Activated CD4-positive, alpha-beta T cell treated with anti-CD3 and anti-CD28 coated beads, Interleukin-2, amount 10 ng/mL, durations not matched to agents 7 days and 5 days (primary cell): Measurements from ENCODE around the gene KIAA1958. TPM values are rescaled to one million over a fixed set of nuclear protein-coding genes. Genes with fewer than 3 reads are reported as not detected.
"Not testable (repeated sequence)": the region's sequence is repeated elsewhere in the genome, so short reads cannot be mapped to it uniquely, and the experiment has no call there.

ENCODE experiments used
- CTCF ChIA-PET: fragments of 350-600 bp; sonication (Branson Sonifier 250); formaldehyde crosslinking; loops from one replicate; lab custom pipeline; 2021; ENCODE audit warnings: antibody characterized with exemption; lab: Charles Lee
- POLR2A ChIA-PET: fragments of 350-600 bp; sonication (Branson Sonifier 250); formaldehyde crosslinking; loops from one replicate; lab custom pipeline; 2021; ENCODE audit warnings: antibody characterized with exemption; lab: Charles Lee
- DNase-seq: peaks from one replicate; pipeline ENCODE4 v3.0.0-alpha.2; 2020
- H3K27ac Mint-ChIP-seq: one replicate; pipeline ENCODE4 v1.8.0; 2021; ENCODE audit warnings: mild to moderate bottlenecking, moderate library complexity, mixed read lengths
- H3K27me3 Mint-ChIP-seq: one replicate; pipeline ENCODE4 v1.8.0; 2021; ENCODE audit warnings: mixed read lengths
- H3K36me3 Mint-ChIP-seq: one replicate; pipeline ENCODE4 v1.8.0; 2021; ENCODE audit warnings: low read depth, mixed read lengths
- H3K4me1 Mint-ChIP-seq: one replicate; pipeline ENCODE4 v1.8.0; 2021; ENCODE audit warnings: mixed read lengths
- H3K4me3 Mint-ChIP-seq: one replicate; pipeline ENCODE4 v1.8.0; 2021; ENCODE audit warnings: mild to moderate bottlenecking, moderate library complexity, mixed read lengths
- H3K9me3 Mint-ChIP-seq: one replicate; pipeline ENCODE4 v1.8.0; 2021; ENCODE audit warnings: mixed read lengths
- total RNA-seq, 2 experiments: library from RNA; stranded (reverse); gene quantifications; one replicate each; pipeline ENCODE4 v1.2.3, GENCODE V29; 2021

The KIAA1958 gene
- total RNA-seq, 2 experiments from 2014 or later, result 6.5 to 6.8 TPM

DNA sequence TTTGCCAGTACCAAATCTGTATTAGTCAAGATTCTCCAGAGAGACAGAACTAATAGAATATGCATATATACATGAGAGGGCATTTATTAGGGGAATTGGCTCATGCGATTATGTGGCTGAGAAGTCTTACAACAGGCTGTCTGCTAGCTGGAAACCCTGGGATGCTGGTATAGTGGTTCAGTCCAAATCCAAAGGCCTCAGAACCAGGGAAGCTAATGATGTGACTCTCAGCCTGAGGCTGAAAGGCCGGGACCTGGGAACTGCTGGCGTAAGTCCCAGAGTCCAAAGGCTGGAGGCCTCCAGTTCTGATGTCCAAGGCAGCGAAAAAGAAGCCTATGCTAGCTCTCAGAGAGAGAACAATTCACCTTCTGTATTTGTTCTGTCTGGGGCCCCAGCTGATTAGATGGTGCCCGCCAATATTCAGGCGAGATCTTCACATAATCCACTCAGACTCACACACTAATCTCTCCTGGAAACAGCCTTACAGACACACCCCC lies 84.1 kb downstream of the KIAA1958 start:
- Mint-ChIP-seq H3K36me3 (no peaks in the 10 kb centered on the region), H3K27me3 (no peaks in the 10 kb centered on the region)

GRCh38 chr9:112571624-112572355 lies 85.2 kb downstream of the KIAA1958 start:
- no peak overlapping the region for H3K27ac Mint-ChIP-seq
- no peaks in the 10 kb centered on the region for H3K27me3 Mint-ChIP-seq
- no peak overlapping the region for H3K4me3 Mint-ChIP-seq
- POLR2A ChIA-PET, result no interaction called here
- no peaks in the 10 kb centered on the region for H3K36me3 Mint-ChIP-seq
- no peak for DNase-seq
- no peaks in the 10 kb centered on the region for H3K9me3 Mint-ChIP-seq
- CTCF ChIA-PET, result no interaction called here
- no peaks in the 10 kb centered on the region for H3K4me1 Mint-ChIP-seq

More for the DNA sequence above, 84.1 kb downstream of the KIAA1958 start:
- H3K27ac Mint-ChIP-seq, result no peak overlapping the region
- no peak for DNase-seq
- POLR2A ChIA-PET, result no interaction called here
- H3K4me1 Mint-ChIP-seq, result no peaks in the 10 kb centered on the region
- CTCF ChIA-PET, result no interaction called here
- H3K4me3 Mint-ChIP-seq, result no peak overlapping the region
- H3K9me3 Mint-ChIP-seq, result no peaks in the 10 kb centered on the region

DNA sequence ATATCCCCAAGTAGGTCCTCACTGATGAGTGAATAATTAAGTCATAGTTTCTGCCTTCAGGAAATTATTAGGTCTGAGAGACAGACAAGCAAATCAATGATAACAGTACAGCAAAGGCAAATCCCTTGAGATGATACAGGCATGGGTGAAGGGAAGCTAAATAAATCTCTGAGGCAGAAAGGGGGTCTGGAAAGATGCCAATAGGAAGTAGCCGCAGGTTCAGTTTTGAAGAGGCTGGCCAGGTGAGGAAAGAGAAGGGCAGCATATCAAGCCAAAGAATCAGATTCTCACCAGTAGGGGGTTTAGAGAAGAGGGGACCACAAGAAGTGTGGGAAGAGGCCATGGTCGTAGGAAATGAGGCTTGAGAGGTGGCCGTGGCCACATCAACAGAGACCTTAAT lies 85.8 kb downstream of the KIAA1958 start:
- no peaks in the 10 kb centered on the region for H3K36me3 Mint-ChIP-seq
- no peak for DNase-seq
- no peak overlapping the region for H3K27ac Mint-ChIP-seq
- H3K27me3 Mint-ChIP-seq, result no peaks in the 10 kb centered on the region
- POLR2A ChIA-PET, result no interaction called here
- H3K4me3 Mint-ChIP-seq, result no peak overlapping the region
- CTCF ChIA-PET, result no interaction called here
- H3K9me3 Mint-ChIP-seq, result no peaks in the 10 kb centered on the region
- H3K4me1 Mint-ChIP-seq, result no peaks in the 10 kb centered on the region

GRCh38 chr9:112574008-112574407 lies 87.4 kb downstream of the KIAA1958 start:
- no peaks in the 10 kb centered on the region for H3K9me3 Mint-ChIP-seq
- ChIA-PET POLR2A (no interaction called here), CTCF (no interaction called here)
- no peaks in the 10 kb centered on the region for H3K27me3 Mint-ChIP-seq
- H3K4me1 Mint-ChIP-seq, result no peaks in the 10 kb centered on the region
- no peaks in the 10 kb centered on the region for H3K36me3 Mint-ChIP-seq
- H3K4me3 Mint-ChIP-seq, result no peak overlapping the region
- no peak for DNase-seq
- no peak overlapping the region for H3K27ac Mint-ChIP-seq

- Mint-ChIP-seq H3K4me3 (no peak overlapping the region), H3K27ac (no peak overlapping the region), H3K4me1 (no peaks in the 10 kb centered on the region), H3K27me3 (no peaks in the 10 kb centered on the region), H3K9me3 (no peaks in the 10 kb centered on the region), H3K36me3 (no peaks in the 10 kb centered on the region)
- DNase-seq, result no peak
- CTCF ChIA-PET, result no interaction called here
- POLR2A ChIA-PET, result no interaction called here
Observed at GRCh38 chr9:112575107-112575506, 88.5 kb downstream of the KIAA1958 start.

DNA sequence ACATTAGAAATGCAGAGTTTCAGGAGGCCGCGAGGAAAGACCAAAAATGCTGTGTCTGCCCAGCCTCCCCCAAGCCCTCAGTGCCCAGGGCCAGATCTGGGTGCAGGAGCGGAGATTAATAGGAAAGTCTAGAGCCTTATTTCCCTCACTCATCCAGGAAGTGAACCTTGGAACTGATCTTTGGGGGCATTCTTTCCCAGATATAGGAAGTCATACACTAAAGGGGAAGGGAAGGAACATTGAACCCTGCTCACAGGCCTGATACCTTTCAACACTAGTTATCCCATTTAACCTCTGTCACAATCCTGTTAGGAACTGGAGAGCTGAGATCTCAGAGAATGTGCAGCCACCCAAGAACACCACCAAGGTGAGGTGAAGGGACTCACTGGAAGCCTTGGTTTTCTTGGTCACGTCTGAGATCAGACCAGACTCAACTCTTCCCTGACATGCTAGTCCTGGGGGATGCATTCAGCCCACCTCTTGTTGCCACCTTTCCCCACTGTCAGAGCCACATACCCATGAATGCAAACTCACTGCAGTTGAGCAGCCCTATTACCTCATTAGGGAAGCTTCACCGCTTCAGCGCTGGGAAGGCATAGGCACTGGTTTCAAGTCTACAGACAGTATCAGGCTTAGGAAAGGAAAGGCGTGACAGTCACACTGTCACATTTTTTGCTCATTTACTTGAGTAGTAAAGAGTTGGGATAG lies 95.0 kb downstream of the KIAA1958 start:
- no peaks in the 10 kb centered on the region for H3K36me3 Mint-ChIP-seq
- H3K27ac Mint-ChIP-seq, result no peak overlapping the region
- no peaks in the 10 kb centered on the region for H3K27me3 Mint-ChIP-seq
- no peak for DNase-seq
- H3K4me3 Mint-ChIP-seq, result no peak overlapping the region
- ChIA-PET POLR2A (no interaction called here), CTCF (interaction anchor here (0.5 kb wide), 1 partner anchor 216 kb away, joined by 4 read pairs; no protein-coding TSS in a partner anchor)
- H3K9me3 Mint-ChIP-seq, result no peaks in the 10 kb centered on the region
- no peaks in the 10 kb centered on the region for H3K4me1 Mint-ChIP-seq

DNA sequence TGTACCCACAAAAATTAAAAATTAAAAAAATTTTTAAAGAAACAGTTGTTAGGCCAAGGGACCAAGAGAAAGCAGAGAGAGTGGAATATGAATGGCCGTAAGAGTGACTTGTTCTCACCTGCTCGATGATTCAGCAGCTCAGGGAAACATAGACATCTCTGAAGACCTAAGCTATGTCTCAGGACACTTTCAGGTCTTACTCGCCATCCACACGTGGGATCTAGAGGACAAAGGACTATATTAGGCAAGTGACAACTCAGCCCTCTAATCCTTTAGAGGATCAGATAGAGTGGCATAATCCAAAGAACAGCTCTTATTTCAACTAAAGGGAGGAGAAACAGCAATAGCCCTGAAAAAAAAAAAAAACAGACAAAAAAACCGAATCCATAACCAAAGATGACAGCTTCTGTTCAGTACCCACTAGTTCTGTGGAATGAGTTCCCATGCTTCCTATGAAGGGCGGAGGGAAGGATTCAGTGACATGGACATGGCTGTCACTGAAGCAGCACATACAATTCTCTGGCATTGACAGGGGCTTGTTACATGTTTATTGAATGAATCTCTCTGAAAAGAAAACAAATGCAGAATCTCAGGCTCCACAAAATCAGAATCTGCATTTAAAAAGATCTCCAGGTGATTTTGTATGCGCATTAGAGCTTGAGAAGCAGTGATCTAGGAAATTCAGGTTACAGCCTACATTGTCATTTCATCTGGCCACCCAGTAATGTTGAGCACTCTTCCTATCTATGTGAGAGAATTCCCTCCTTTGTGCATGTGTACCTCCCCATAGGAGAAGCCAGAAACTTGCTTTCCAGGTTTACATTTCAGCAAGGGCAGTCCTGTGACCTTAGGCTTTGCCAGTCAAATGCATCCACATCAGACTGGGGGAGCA lies 96.0 kb downstream of the KIAA1958 start:
- CTCF ChIA-PET, result interaction anchor here (0.6 kb wide), 1 partner anchor 10 kb away, joined by 3 read pairs; no protein-coding TSS in a partner anchor
- Mint-ChIP-seq H3K9me3 (no peaks in the 10 kb centered on the region), H3K4me1 (no peaks in the 10 kb centered on the region), H3K27me3 (no peaks in the 10 kb centered on the region), H3K36me3 (no peaks in the 10 kb centered on the region), H3K4me3 (no peak overlapping the region), H3K27ac (no peak overlapping the region)
- POLR2A ChIA-PET, result no interaction called here
- no peak for DNase-seq

DNA sequence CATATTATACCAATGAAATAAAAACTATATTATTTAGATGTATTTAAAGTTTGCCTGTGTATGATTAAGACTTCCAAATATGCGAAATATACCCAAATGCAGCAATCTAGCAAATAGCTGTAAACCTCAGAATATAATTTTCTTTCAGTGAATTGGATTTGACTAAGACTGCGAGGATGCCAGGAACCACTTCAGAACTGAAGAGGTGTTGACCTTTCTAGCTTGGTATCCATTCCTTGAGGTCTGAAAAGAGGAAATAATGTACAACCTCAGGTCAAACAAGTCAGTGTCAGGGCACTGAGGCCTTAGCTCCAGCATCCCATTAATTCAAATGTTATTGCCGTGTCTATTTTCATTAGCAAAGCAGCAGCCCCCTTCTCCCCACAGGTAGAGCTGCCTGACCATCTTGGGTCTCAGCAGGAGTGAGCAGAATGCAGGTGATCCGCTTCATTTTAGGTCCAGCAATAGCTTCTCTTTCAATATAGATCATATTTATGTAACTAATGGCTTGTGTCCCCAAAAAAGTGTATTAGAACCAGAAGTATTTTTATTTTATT lies 100.0 kb downstream of the KIAA1958 start:
- Mint-ChIP-seq H3K27ac (no peak overlapping the region), H3K4me3 (no peak overlapping the region), H3K27me3 (no peaks in the 10 kb centered on the region), H3K4me1 (no peaks in the 10 kb centered on the region), H3K9me3 (no peaks in the 10 kb centered on the region), H3K36me3 (no peaks in the 10 kb centered on the region)
- ChIA-PET POLR2A (no interaction called here), CTCF (interaction anchor here (1.1 kb wide), 1 partner anchor 18 kb away, joined by 4 read pairs; no protein-coding TSS in a partner anchor)
- DNase-seq, result no peak

GRCh38 chr9:112591875-112592274 lies 105.2 kb downstream of the KIAA1958 start:
- H3K9me3 Mint-ChIP-seq, H3K4me1 Mint-ChIP-seq, H3K36me3 Mint-ChIP-seq, POLR2A ChIA-PET, H3K27ac Mint-ChIP-seq, H3K4me3 Mint-ChIP-seq, CTCF ChIA-PET, DNase-seq, H3K27me3 Mint-ChIP-seq: not testable (repeated sequence)

DNA sequence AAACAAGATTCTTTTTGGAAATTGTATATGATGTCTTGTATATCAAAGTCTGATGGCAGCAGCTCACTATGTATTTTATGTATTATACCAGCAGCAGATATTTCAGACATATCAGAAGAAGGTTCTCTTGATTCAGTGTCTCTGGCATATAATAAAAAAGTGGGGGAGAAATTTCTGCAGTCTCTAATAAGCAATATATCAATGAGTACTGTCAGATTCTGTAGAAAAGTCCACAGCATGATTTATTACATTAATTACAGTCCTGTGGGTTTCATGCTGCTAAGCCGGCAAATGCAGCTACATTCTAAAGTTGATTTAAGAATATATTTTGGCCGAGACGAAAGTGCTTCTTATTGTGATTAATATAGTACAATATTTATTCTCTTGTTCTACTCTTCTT lies 113.1 kb downstream of the KIAA1958 start:
- ChIA-PET CTCF (interaction anchor here (0.8 kb wide), 1 partner anchor 19 kb away, joined by 3 read pairs; no protein-coding TSS in a partner anchor), POLR2A (no interaction called here)
- Mint-ChIP-seq H3K27ac (no peak overlapping the region), H3K4me1 (no peaks in the 10 kb centered on the region), H3K4me3 (no peak overlapping the region), H3K36me3 (no peaks in the 10 kb centered on the region), H3K9me3 (no peaks in the 10 kb centered on the region), H3K27me3 (no peaks in the 10 kb centered on the region)
- DNase-seq, result no peak

- no peak for DNase-seq
- CTCF ChIA-PET, result interaction anchor here (0.9 kb wide), 1 partner anchor 62 kb away, joined by 3 read pairs; no protein-coding TSS in a partner anchor
- Mint-ChIP-seq H3K4me1 (peaks cover 5% of the 10 kb centered on the region), H3K27me3 (no peaks in the 10 kb centered on the region), H3K36me3 (no peaks in the 10 kb centered on the region), H3K4me3 (no peak overlapping the region), H3K27ac (no peak overlapping the region), H3K9me3 (no peaks in the 10 kb centered on the region)
- POLR2A ChIA-PET, result no interaction called here
Observed at GRCh38 chr9:112601636-112602035, 115.0 kb downstream of the KIAA1958 start.

GRCh38 chr9:112604790-112605189 lies 118.2 kb downstream of the KIAA1958 start:
- no peak for DNase-seq
- H3K4me1 Mint-ChIP-seq, result peaks cover 5% of the 10 kb centered on the region
- POLR2A ChIA-PET, result no interaction called here
- no peak overlapping the region for H3K27ac Mint-ChIP-seq
- H3K36me3 Mint-ChIP-seq, result no peaks in the 10 kb centered on the region
- H3K27me3 Mint-ChIP-seq, result no peaks in the 10 kb centered on the region
- H3K4me3 Mint-ChIP-seq, result no peak overlapping the region
- CTCF ChIA-PET, result interaction anchor here (1.2 to 1.4 kb wide), 2 partner anchors 18 to 24 kb away, joined by 3 to 4 read pairs; no protein-coding TSS in a partner anchor
- H3K9me3 Mint-ChIP-seq, result no peaks in the 10 kb centered on the region
